Endothelial cell of umbilical vein (primary cell): ENCODE measurements around the gene CEP170. TPM values are rescaled to one million over a fixed set of nuclear protein-coding genes. Genes with fewer than 3 reads are reported as not detected.
"Not testable (repeated sequence)": the region's sequence is repeated elsewhere in the genome, so short reads cannot be mapped to it uniquely, and the experiment has no call there.

Source experiments
- BruUV-seq: library from RNA; stranded (reverse); fragments of 400-500 nt; replicated peaks from 2 replicates; lab custom pipeline; 2021; lab: Mats Ljungman, UMichigan
- CTCF ChIA-PET: fragments of 300-600, 350-600 bp; sonication (Branson Sonifier 250); formaldehyde crosslinking; loops from one replicate; lab custom pipeline; 2021; ENCODE audit warnings: antibody characterized with exemption, inconsistent platforms; lab: Charles Lee
- POLR2A ChIA-PET: fragments of 300-600, 350-600 bp; sonication (Branson Sonifier 250); formaldehyde crosslinking; loops from one replicate; lab custom pipeline; 2021; ENCODE audit warnings: antibody characterized with exemption, inconsistent platforms; lab: Charles Lee
- DNase-seq: peaks from one replicate; pipeline ENCODE4 v3.0.0-alpha.2; 2011; ENCODE audit warnings: low read depth, low spot score
- FAIRE-seq: peaks from 2 replicates; lab custom pipeline; 2011; peaks lifted over from hg19 to GRCh38; lab: Jason Lieb, UNC
- H2AFZ ChIP-seq: 2 replicates; pipeline ENCODE4 v1.6.0; 2012; ENCODE audit warnings: low read depth, low read length, control low read depth, inconsistent platforms
- H3K27ac ChIP-seq: 2 replicates; pipeline ENCODE4 v1.5.1; 2011; ENCODE audit warnings: low read depth, mild to moderate bottlenecking, control low read depth, low read length, moderate library complexity; ENCODE audit not compliant: insufficient read depth
- H3K27me3 ChIP-seq, 2 experiments: 2 replicates each; pipeline versions ENCODE4 v1.6.0 to v1.6.1; 2011; ENCODE audit warnings: low read length in 2 of 2, mixed read lengths in 1 of 2; ENCODE audit not compliant: control insufficient read depth in 2 of 2, insufficient read depth in 2 of 2
- H3K36me3 ChIP-seq, 2 experiments: 2 replicates in 1 of 2; 3 replicates in 1 of 2; pipeline ENCODE4 v1.5.1; 2011; ENCODE audit warnings: low read length in 2 of 2, mild to moderate bottlenecking in 1 of 2, moderate library complexity in 1 of 2; ENCODE audit not compliant: control insufficient read depth in 2 of 2, insufficient read depth in 2 of 2; ENCODE audit errors: extremely low read depth in 1 of 2
- H3K4me1 ChIP-seq: 3 replicates; pipeline ENCODE4 v1.5.1; 2011; ENCODE audit warnings: mild to moderate bottlenecking, low read length; ENCODE audit not compliant: control insufficient read depth, insufficient read depth; ENCODE audit errors: extremely low read depth
- H3K4me2 ChIP-seq: 2 replicates; pipeline ENCODE4 v1.6.1; 2011; ENCODE audit warnings: low read length, control low read depth, mixed read lengths; ENCODE audit not compliant: insufficient read depth
- H3K4me3 ChIP-seq, 3 experiments: fragments of 200-600 bp in 1 of 3; sonication (generic), shearing (Covaris generic) in 1 of 3; replicated peaks in 1 of 3; 2 replicates each; pipeline ENCODE4 v1.5.1; 2011 to 2016; ENCODE audit warnings: control low read depth in 3 of 3, low read length in 3 of 3, mild to moderate bottlenecking in 2 of 3, inconsistent platforms in 1 of 3, low read depth in 1 of 3, moderate library complexity in 1 of 3; ENCODE audit not compliant: insufficient read depth in 1 of 3
- H3K79me2 ChIP-seq: 2 replicates; pipeline ENCODE4 v1.6.0; 2012; ENCODE audit warnings: low read length, inconsistent platforms; ENCODE audit not compliant: control insufficient read depth, insufficient read depth
- H3K9ac ChIP-seq: replicated peaks from 2 replicates; pipeline ENCODE3; 2011; ENCODE audit warnings: low read length, control low read depth; ENCODE audit not compliant: insufficient read depth; ENCODE audit errors: extremely low read depth
- H3K9me1 ChIP-seq: replicated peaks from 3 replicates; pipeline ENCODE4 v1.6.0; 2011; ENCODE audit warnings: mild to moderate bottlenecking, low read length; ENCODE audit not compliant: control insufficient read depth, insufficient read depth; ENCODE audit errors: extremely low read depth
- H3K9me3 ChIP-seq: replicated peaks from 2 replicates; pipeline ENCODE4 v1.5.1; 2012; ENCODE audit warnings: low read length, inconsistent platforms; ENCODE audit not compliant: control insufficient read depth, insufficient read depth
- H4K20me1 ChIP-seq: replicated peaks from 2 replicates; pipeline ENCODE3; 2011; ENCODE audit warnings: mild to moderate bottlenecking, low read length; ENCODE audit not compliant: control insufficient read depth, insufficient read depth; ENCODE audit errors: extremely low read depth
- dilution Hi-C: fragments of 300-500 bp; cut with MboI; formaldehyde crosslinking; loops from one replicate; pipeline ENCODE4 v1.15.0; 2019; ENCODE audit warnings: low sequenced_read_pairs; ENCODE audit not compliant: extremely low pct_ligation_motif_present
- intact Hi-C: fragments of 100-400 bp; cut with micrococcal nuclease; formaldehyde crosslinking; loops from one replicate; pipeline ENCODE4 v1.10.0; 2022
- polyA plus RNA-seq, 4 experiments: library from polyadenylated mRNA; depleted of rRNA in 3 of 4; stranded (reverse) in 3 of 4; unstranded in 1 of 4; fragments of >200 nt; gene quantifications; 2 replicates each; pipeline versions ENCODE4 v1.2.1 to v1.2.3, GENCODE V29; 2011 to 2012; ENCODE audit warnings: missing spikeins in 1 of 4
- total RNA-seq: library from RNA; stranded (reverse); gene quantifications from 2 replicates; pipeline ENCODE4 v1.2.3, GENCODE V29; 2021

CEP170 gene
- total and polyA plus RNA-seq, 2 donors (not counting 3 experiments of a cell fraction or from before 2014, with no cell fraction given) = 49.6 to 225 TPM

DNA sequence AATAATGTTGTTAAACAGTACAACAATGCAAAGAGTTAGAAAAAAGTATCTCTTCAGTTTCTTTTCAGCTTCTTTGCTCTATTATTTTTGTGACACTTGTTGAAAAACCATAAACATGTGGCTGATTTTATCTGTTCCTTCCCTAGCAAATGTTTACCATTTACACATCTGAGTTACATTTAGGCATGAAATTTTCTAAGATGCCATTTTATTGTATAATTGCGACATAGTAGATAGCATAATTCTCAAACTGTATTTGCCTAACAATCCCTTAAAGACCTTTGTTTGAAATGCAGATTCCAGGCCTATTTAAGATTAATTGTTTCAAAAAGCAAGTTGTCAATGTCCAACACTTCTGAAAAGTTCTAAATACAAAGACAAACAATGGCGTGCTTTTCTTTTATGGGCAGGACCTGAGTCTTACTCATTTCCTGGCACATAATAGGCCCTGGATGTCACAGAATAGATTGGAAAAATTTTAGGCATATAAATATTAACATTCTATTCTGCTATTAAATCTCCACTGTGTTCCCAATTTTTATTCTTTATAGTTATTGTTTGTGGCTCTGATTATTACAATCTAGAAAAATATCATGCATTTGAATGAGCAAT is 81.2 kb downstream of the CEP170 start:
- H3K4me3 ChIP-seq, H3K9me3 ChIP-seq, H3K36me3 ChIP-seq, H3K4me2 ChIP-seq, POLR2A ChIA-PET, H3K9ac ChIP-seq, H2AFZ ChIP-seq, H3K27me3 ChIP-seq, H4K20me1 ChIP-seq, H3K9me1 ChIP-seq, dilution Hi-C loops: not testable (repeated sequence)
- DNase-seq (peak; percentile 58), FAIRE-seq (peak; percentile 82)
- intact Hi-C loops = loop anchor here (10.0 kb wide), 1 partner anchor 81 kb away; the partner anchor contains the start of genes CEP170 and SDCCAG8
- peaks cover 19% of the 10 kb centered on the region for H3K4me1 ChIP-seq
- peaks cover 39% of the 10 kb centered on the region for H3K79me2 ChIP-seq
- peak overlapping the region; percentile 63 for H3K27ac ChIP-seq
- BruUV-seq = TSS peak; percentile 84
- CTCF ChIA-PET = interaction anchor here (1.3 kb wide), 1 partner anchor 133 kb away, joined by 3 read pairs; no protein-coding TSS in a partner anchor

DNA sequence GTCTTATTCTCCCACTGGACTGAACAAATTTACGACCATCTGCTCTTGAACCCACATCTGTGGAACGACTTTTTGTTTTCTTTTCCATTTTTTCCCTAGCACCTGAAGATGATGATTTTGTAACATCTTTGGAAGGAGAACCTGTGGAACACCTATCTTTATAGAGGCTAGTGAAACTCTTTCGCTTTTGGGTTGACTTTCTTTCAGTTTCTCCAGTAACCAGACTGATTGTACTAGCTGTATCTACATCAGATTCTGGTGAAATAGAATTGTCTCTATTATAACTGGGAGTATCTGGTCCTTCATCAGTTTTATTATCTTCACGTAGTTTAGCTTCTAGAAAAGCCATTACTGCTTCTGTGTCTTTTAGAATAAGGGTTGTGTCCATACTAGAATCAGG is 90.2 kb downstream of the CEP170 start:
- dilution Hi-C loops, H3K4me1 ChIP-seq, POLR2A ChIA-PET, H3K9me3 ChIP-seq, intact Hi-C loops, H3K27me3 ChIP-seq, DNase-seq, H3K36me3 ChIP-seq, H3K9ac ChIP-seq, FAIRE-seq, H3K27ac ChIP-seq, H3K4me3 ChIP-seq, H2AFZ ChIP-seq, H4K20me1 ChIP-seq, H3K4me2 ChIP-seq, CTCF ChIA-PET, H3K9me1 ChIP-seq: not testable (repeated sequence)
- H3K79me2 ChIP-seq = peaks cover 11% of the 10 kb centered on the region
- TSS peak; percentile 26 for BruUV-seq
